ENCODE results near the gene PDE8B. TPM values are rescaled to one million over a fixed set of nuclear protein-coding genes. Genes with fewer than 3 reads are reported as not detected.
A peak's percentile ranks its signal among the peaks of the same experiment; 100 is the strongest.

The PDE8B gene
- total RNA-seq, 1 experiment from 2014 or later = 0.86 TPM

DNA sequence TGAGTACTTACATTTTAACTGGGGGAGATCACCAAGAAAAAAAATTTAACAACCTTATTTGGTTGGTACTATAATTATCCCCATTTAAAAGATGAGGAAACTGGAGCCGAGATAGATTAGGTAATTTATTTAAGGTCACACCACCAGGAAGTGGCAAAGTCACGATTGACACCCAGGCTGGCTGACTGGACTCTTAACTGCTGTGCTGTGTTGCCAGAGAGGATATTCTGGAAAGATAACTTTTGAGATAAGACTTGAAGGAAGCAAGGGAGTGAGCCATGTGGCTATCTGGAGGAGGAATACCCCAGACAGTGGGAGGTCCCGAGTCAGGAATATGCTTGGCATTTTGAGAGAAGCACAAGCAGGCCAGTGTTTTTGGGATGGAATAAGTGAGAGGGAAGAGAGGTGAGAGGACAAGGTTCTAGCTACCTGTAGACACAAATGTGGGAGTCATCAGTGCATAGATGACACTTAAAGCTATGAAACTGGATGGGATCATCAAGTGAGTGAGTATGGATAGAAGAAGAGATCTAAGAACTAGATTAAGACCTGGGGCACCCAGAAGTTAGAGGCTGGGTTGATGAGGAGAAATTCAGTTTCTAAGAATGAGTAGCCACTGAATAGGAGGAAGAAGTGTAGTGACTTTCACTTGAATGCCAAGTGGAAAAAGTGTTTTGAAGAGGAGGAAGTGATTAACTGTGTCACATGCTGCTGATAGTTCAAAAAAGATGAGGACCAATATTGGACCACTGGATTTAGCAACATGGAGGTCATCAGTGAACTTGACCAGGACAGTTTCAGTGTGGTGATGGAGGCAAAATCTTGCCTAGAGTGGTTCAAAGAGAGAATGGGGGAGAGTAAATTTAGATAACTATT is 25.6 kb downstream of the PDE8B start:
- Mint-ChIP-seq H3K27ac (ENCODE audit: unreplicated experiment) (no peak overlapping the region), H3K27me3 (ENCODE audit: insufficient read depth, unreplicated experiment) (no peaks in the 10 kb centered on the region), H3K36me3 (ENCODE audit: insufficient read depth, unreplicated experiment) (no peaks in the 10 kb centered on the region), H3K9me3 (ENCODE audit: unreplicated experiment) (peaks cover 10% of the 10 kb centered on the region), H3K4me3 (ENCODE audit: unreplicated experiment) (no peak overlapping the region), H3K4me1 (ENCODE audit: low read depth, unreplicated experiment) (peaks cover 7% of the 10 kb centered on the region)
- BruUV-seq (replicated peaks) = no TSS peak
- H3K36me3 ChIP-seq (ENCODE audit: control insufficient read depth, insufficient read depth, low read length) = no peaks in the 10 kb centered on the region
- no peak for DNase-seq
- 0 out of 2 replicates have a peak, but pooled peaks cover 5% of the 10 kb centered on the region for H3K9me3 ChIP-seq
- TF ChIP-seq CTCF (IDR thresholded peaks at IDR 0.05; ENCODE audit: insufficient read depth in 1 of 2, low read depth in 1 of 2, low read length in 1 of 2, severe bottlenecking in 1 of 2, unreplicated experiment in 1 of 2) = no peak
- H3K27me3 ChIP-seq (replicated peaks; ENCODE audit: control insufficient read depth, insufficient read depth, low read length) = no peaks in the 10 kb centered on the region
- CTCF ChIA-PET = no interaction called here
- intact Hi-C loops (cut with micrococcal nuclease; ENCODE audit: unreplicated experiment) = no loop called here
- H3K4me3 ChIP-seq (ENCODE audit: low read depth, low read length) = no peak overlapping the region
- H3K4me1 ChIP-seq = no peaks in the 10 kb centered on the region
- POLR2A ChIA-PET = no interaction called here

GRCh38 chr5:77239126-77239741 is 28.8 kb downstream of the PDE8B start:
- Histone ChIP-seq H3K4me3 (ENCODE audit: low read depth, low read length) (no peak overlapping the region), H3K36me3 (ENCODE audit: control insufficient read depth, insufficient read depth, low read length) (no peaks in the 10 kb centered on the region), H3K4me1 (no peaks in the 10 kb centered on the region), H3K9me3 (0 out of 2 replicates have a peak, but pooled peaks cover 5% of the 10 kb centered on the region), H3K27me3 (replicated peaks; ENCODE audit: control insufficient read depth, insufficient read depth, low read length) (no peaks in the 10 kb centered on the region)
- no TSS peak for BruUV-seq (replicated peaks)
- Mint-ChIP-seq H3K27me3 (ENCODE audit: insufficient read depth, unreplicated experiment) (no peaks in the 10 kb centered on the region), H3K4me3 (ENCODE audit: unreplicated experiment) (no peak overlapping the region), H3K4me1 (ENCODE audit: low read depth, unreplicated experiment) (peaks cover 7% of the 10 kb centered on the region), H3K36me3 (ENCODE audit: insufficient read depth, unreplicated experiment) (no peaks in the 10 kb centered on the region), H3K9me3 (ENCODE audit: unreplicated experiment) (peaks cover 10% of the 10 kb centered on the region), H3K27ac (ENCODE audit: unreplicated experiment) (no peak overlapping the region)
- intact Hi-C loops (cut with micrococcal nuclease; ENCODE audit: unreplicated experiment) = loop anchor here (1.0 kb wide), 2 partner anchors 95 to 371 kb away; no protein-coding TSS in a partner anchor
- peak; percentile 52 for TF ChIP-seq CTCF (IDR thresholded peaks at IDR 0.05; ENCODE audit: insufficient read depth in 1 of 2, low read depth in 1 of 2, low read length in 1 of 2, severe bottlenecking in 1 of 2, unreplicated experiment in 1 of 2)
- ChIA-PET POLR2A (no interaction called here), CTCF (interaction anchor here (0.9 to 1.2 kb wide), 2 partner anchors 94 to 198 kb away, joined by 4 read pairs; no protein-coding TSS in a partner anchor)
- DNase-seq = peak in 1 of 2 experiments; percentile 25

- no peak for TF ChIP-seq CTCF (IDR thresholded peaks at IDR 0.05; ENCODE audit: insufficient read depth in 1 of 2, low read depth in 1 of 2, low read length in 1 of 2, severe bottlenecking in 1 of 2, unreplicated experiment in 1 of 2)
- no peak overlapping the region for H3K27ac Mint-ChIP-seq (ENCODE audit: unreplicated experiment)
Observed at GRCh38 chr5:77241444-77241843, 31.0 kb downstream of the PDE8B start.

More at GRCh38 chr5:77241444-77241843, 31.0 kb downstream of the PDE8B start:
- BruUV-seq (replicated peaks) = no TSS peak
- H3K4me3 ChIP-seq (ENCODE audit: low read depth, low read length) = no peak overlapping the region
- Mint-ChIP-seq H3K4me1 (ENCODE audit: low read depth, unreplicated experiment) (peaks cover under 1% of the 10 kb centered on the region), H3K9me3 (ENCODE audit: unreplicated experiment) (peaks cover 2% of the 10 kb centered on the region), H3K4me3 (ENCODE audit: unreplicated experiment) (no peak overlapping the region), H3K27me3 (ENCODE audit: insufficient read depth, unreplicated experiment) (no peaks in the 10 kb centered on the region), H3K36me3 (ENCODE audit: insufficient read depth, unreplicated experiment) (no peaks in the 10 kb centered on the region)
- 0 out of 2 replicates have a peak, but pooled peaks cover 5% of the 10 kb centered on the region for H3K9me3 ChIP-seq
- no peaks in the 10 kb centered on the region for H3K27me3 ChIP-seq (replicated peaks; ENCODE audit: control insufficient read depth, insufficient read depth, low read length)
- CTCF ChIA-PET = no interaction called here
- POLR2A ChIA-PET = no interaction called here
- H3K4me1 ChIP-seq = no peaks in the 10 kb centered on the region
- H3K36me3 ChIP-seq (ENCODE audit: control insufficient read depth, insufficient read depth, low read length) = no peaks in the 10 kb centered on the region
- intact Hi-C loops (cut with micrococcal nuclease; ENCODE audit: unreplicated experiment) = no loop called here
- no peak for DNase-seq

Data from Caco-2 (cell line).